SK-N-SH (cell line): Measurements from ENCODE around the gene SFMBT2. TPM values are rescaled to one million over a fixed set of nuclear protein-coding genes. Genes with fewer than 3 reads are reported as not detected.

Source experiments
- CTCF ChIA-PET: fragments of 300-600, 350-600 bp; formaldehyde crosslinking; extraction: SDS; loops from one replicate; lab custom pipeline; 2021; lab: Yijun Ruan, JAX
- POLR2A ChIA-PET: fragments of 350-600 bp; sonication (Branson Sonifier 250); formaldehyde crosslinking; extraction: SDS; loops from one replicate; lab custom pipeline; 2020; ENCODE audit warnings: antibody characterized with exemption, inconsistent platforms; lab: Yijun Ruan, JAX
- DNase-seq: peaks from one replicate; pipeline ENCODE4 v3.0.0; 2012
- H2AFZ ChIP-seq: fragments of 200-600 bp; sonication (generic); 2 replicates; pipeline ENCODE4 v1.8.1; 2016; ENCODE audit warnings: antibody characterized with exemption, mild to moderate bottlenecking, low read depth
- H3F3A ChIP-seq: fragments of 200-600 bp; sonication (generic); replicated peaks from 2 replicates; pipeline ENCODE3; 2016; ENCODE audit warnings: antibody characterized with exemption, mild to moderate bottlenecking; ENCODE audit not compliant: insufficient read depth
- H3K27ac ChIP-seq, 2 experiments: fragments of 200-500 bp in 1 of 2; fragments of 200-600 bp in 1 of 2; sonication (Bioruptor generic) in 1 of 2; sonication (generic), shearing (Covaris generic) in 1 of 2; 2 replicates each; pipeline versions ENCODE4 v1.5.1 to v1.6.1; 2014 to 2016; ENCODE audit warnings: low read depth in 2 of 2, inconsistent platforms in 1 of 2, low read length in 1 of 2, mild to moderate bottlenecking in 1 of 2, mixed read lengths in 1 of 2
- H3K27me3 ChIP-seq: fragments of 200-600 bp; sonication (generic), shearing (Covaris generic); 2 replicates; pipeline ENCODE4 v1.6.1; 2016; ENCODE audit warnings: mixed run types; ENCODE audit not compliant: insufficient read depth
- H3K36me3 ChIP-seq, 2 experiments: fragments of 200-500 bp in 1 of 2; fragments of 200-600 bp in 1 of 2; sonication (Bioruptor generic) in 1 of 2; sonication (generic) in 1 of 2; replicated peaks in 1 of 2; 2 replicates each; pipeline versions ENCODE3 to v1.5.1; 2014 to 2016; ENCODE audit warnings: low read length in 1 of 2, mild to moderate bottlenecking in 1 of 2; ENCODE audit not compliant: insufficient read depth in 2 of 2, control insufficient read depth in 1 of 2
- H3K4me1 ChIP-seq, 2 experiments: fragments of 200-500 bp in 1 of 2; fragments of 200-600 bp in 1 of 2; sonication (Bioruptor generic) in 1 of 2; sonication (generic), shearing (Covaris generic) in 1 of 2; 2 replicates each; pipeline versions ENCODE4 v1.5.1 to v1.6.1; 2014 to 2016; ENCODE audit warnings: low read depth in 1 of 2, low read length in 1 of 2, mixed run types in 1 of 2; ENCODE audit not compliant: insufficient read depth in 2 of 2, control insufficient read depth in 1 of 2
- H3K4me2 ChIP-seq: fragments of 200-600 bp; sonication (generic), shearing (Covaris generic); 2 replicates; pipeline ENCODE4 v1.6.1; 2017; ENCODE audit warnings: mixed run types
- H3K4me3 ChIP-seq, 2 experiments: fragments of 200-500 bp in 1 of 2; fragments of 200-600 bp in 1 of 2; sonication (Bioruptor generic) in 1 of 2; sonication (generic), shearing (Covaris generic) in 1 of 2; 2 replicates each; pipeline versions ENCODE4 v1.5.1 to v1.8.1; 2014 to 2016; ENCODE audit warnings: low read depth in 2 of 2, inconsistent platforms in 1 of 2, low read length in 1 of 2, mild to moderate bottlenecking in 1 of 2, mixed read lengths in 1 of 2, moderate library complexity in 1 of 2
- H3K79me2 ChIP-seq: fragments of 200-600 bp; sonication (generic); 2 replicates; pipeline ENCODE4 v1.8.1; 2017; ENCODE audit warnings: mild to moderate bottlenecking; ENCODE audit not compliant: insufficient read depth
- H3K9ac ChIP-seq: fragments of 200-600 bp; sonication (generic); 2 replicates; pipeline ENCODE4 v1.6.1; 2017; ENCODE audit warnings: mixed run types
- H3K9me2 ChIP-seq: fragments of 200-600 bp; sonication (generic); 2 replicates; pipeline ENCODE4 v1.6.1; 2017; ENCODE audit warnings: mixed run types
- H3K9me3 ChIP-seq: fragments of 200-600 bp; sonication (generic); 2 replicates; pipeline ENCODE4 v1.6.1; 2017; ENCODE audit warnings: mixed run types, mild to moderate bottlenecking, moderate library complexity
- H4K20me1 ChIP-seq: fragments of 200-600 bp; sonication (generic); 2 replicates; pipeline ENCODE4 v1.6.1; 2017; ENCODE audit warnings: mild to moderate bottlenecking, mixed run types; ENCODE audit not compliant: insufficient read depth
- CHD2 ChIP-seq: fragments of 150-350 bp; IDR thresholded peaks from 2 replicates; pipeline ENCODE4 v1.6.1; 2018; ENCODE audit warnings: low read length; ENCODE audit not compliant: partially characterized antibody
- EP300 ChIP-seq, 2 experiments: IDR thresholded peaks; 2 replicates each; pipeline versions ENCODE4 v1.4.0 to v1.6.1; 2012; ENCODE audit warnings: borderline replicate concordance in 1 of 2, low read depth in 1 of 2, low read length in 1 of 2
- FOXM1 ChIP-seq: IDR thresholded peaks from 2 replicates; pipeline ENCODE4 v1.4.0; 2012; ENCODE audit warnings: low read depth, mild to moderate bottlenecking
- GABPA ChIP-seq: IDR thresholded peaks from 2 replicates; pipeline ENCODE4 v1.4.0; 2012; ENCODE audit warnings: low read depth, mild to moderate bottlenecking
- JUND ChIP-seq: IDR thresholded peaks from 2 replicates; pipeline ENCODE4 v1.4.0; 2012
- MXI1 ChIP-seq: IDR thresholded peaks from 2 replicates; pipeline ENCODE4 v1.6.1; 2012; ENCODE audit warnings: mild to moderate bottlenecking, low read depth, low read length, improper control_type of control experiment
- NFIC ChIP-seq: IDR thresholded peaks from 2 replicates; pipeline ENCODE4 v1.4.0; 2012; ENCODE audit warnings: borderline replicate concordance
- POLR2AphosphoS5 ChIP-seq: IDR thresholded peaks from 2 replicates; pipeline ENCODE4 v1.6.1; 2012; ENCODE audit warnings: low read depth, low read length
- RCOR1 ChIP-seq: fragments of 150-350 bp; IDR thresholded peaks from 2 replicates; pipeline ENCODE4 v1.6.1; 2017; ENCODE audit warnings: antibody characterized with exemption, low read length
- RXRA ChIP-seq: IDR thresholded peaks from 2 replicates; pipeline ENCODE4 v1.4.0; 2012; ENCODE audit warnings: low read depth, mild to moderate bottlenecking, borderline replicate concordance
- SMC3 ChIP-seq: IDR thresholded peaks from 2 replicates; pipeline ENCODE4 v1.6.1; 2012; ENCODE audit warnings: low read depth, low read length, improper control_type of control experiment
- TAF1 ChIP-seq: IDR thresholded peaks from 2 replicates; pipeline ENCODE4 v1.6.1; 2012; ENCODE audit warnings: low read depth, mild to moderate bottlenecking, low read length, moderate library complexity, borderline replicate concordance
- TEAD4 ChIP-seq: IDR thresholded peaks from 2 replicates; pipeline ENCODE4 v1.4.0; 2012; ENCODE audit warnings: mild to moderate bottlenecking, borderline replicate concordance; ENCODE audit not compliant: insufficient read depth
- YY1 ChIP-seq: IDR thresholded peaks from 2 replicates; pipeline ENCODE4 v1.4.0; 2012; ENCODE audit warnings: low read depth, mild to moderate bottlenecking
- WGBS: methylation state at CpG from one replicate; pipeline ENCODE4 v1.1.6; 2017; ENCODE audit warnings: low lambda C conversion rate; 5-methylcytosine and 5-hydroxymethylcytosine counted together
- polyA plus RNA-seq, 3 experiments: library from polyadenylated mRNA; depleted of rRNA; stranded (reverse); fragments of >200 nt; gene quantifications; 2 replicates each; pipeline ENCODE4 v1.2.3, GENCODE V29; 2012
- TF ChIP-seq, protein P1 (sequence below): IDR thresholded peaks from 2 replicates; pipeline ENCODE4 v1.4.0; 2012; ENCODE audit warnings: low read depth
- TF ChIP-seq, protein P2 (sequence below): fragments of 200-600 bp; sonication (generic); IDR thresholded peaks from 2 replicates; pipeline ENCODE4 v1.6.1; 2017; ENCODE audit warnings: antibody characterized with exemption, mild to moderate bottlenecking, moderate library complexity
- TF ChIP-seq, protein P3 (sequence below): IDR thresholded peaks from 2 replicates; pipeline ENCODE4 v1.4.0; 2012; ENCODE audit warnings: low read depth, borderline replicate concordance
- TF ChIP-seq, protein P4 (sequence below): IDR thresholded peaks from 2 replicates; pipeline ENCODE4; 2012
- TF ChIP-seq, protein P5 (sequence below): IDR thresholded peaks from 2 replicates; pipeline ENCODE4 v1.6.1; 2012; ENCODE audit warnings: mild to moderate bottlenecking, low read depth, low read length, moderate library complexity
- TF ChIP-seq, protein P6 (sequence below): fragments of 150-350 bp; IDR thresholded peaks from 2 replicates; pipeline ENCODE4 v1.6.1; 2017; ENCODE audit warnings: antibody characterized with exemption, low read length, low read depth, borderline replicate concordance

SFMBT2 gene
- polyA plus RNA-seq, 1 of the 3 experiments (the other 2 are of a cell fraction): 0.20 TPM

DNA sequence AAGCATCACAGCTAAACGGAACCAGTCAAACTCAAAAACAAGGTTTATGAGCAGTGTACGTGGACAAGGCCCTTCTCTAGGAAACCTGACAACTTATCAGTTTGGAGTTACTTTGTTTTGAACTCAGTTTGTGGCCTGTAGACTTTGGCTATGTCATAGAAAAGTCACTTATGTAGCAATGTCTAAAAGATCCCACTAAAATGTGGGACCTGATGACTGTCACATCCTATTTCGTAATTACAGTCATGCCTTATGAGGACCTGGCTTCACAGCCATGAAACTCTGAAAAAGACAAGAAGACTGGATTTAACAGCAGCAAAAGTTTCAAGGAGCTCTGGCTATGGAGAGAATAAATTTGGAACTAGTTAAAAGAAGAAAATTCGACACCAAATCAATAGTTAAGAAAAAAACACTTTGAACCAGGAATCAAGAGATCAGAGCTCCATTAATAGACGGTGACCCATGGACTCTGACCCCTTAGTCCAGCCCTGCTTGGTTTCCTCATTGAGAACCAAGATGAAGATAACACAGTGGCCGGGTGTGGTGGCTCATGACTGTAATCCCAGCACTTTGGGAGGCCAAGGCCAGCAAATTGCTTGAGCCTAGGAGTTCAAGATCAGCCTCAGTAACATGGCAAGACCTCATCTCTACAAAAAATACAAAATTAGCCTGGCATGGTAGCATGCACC lies 204.3 kb downstream of the SFMBT2 start:
- WGBS: 31% methylated on average over 6 of the region's 6 CpGs
- no peak overlapping the region for H3K4me3 ChIP-seq
- no peaks in the 10 kb centered on the region for H4K20me1 ChIP-seq
- H3K79me2 ChIP-seq: no peaks in the 10 kb centered on the region
- no peaks in the 10 kb centered on the region for H3K4me1 ChIP-seq
- no peaks in the 10 kb centered on the region for H3K9me2 ChIP-seq
- H3K9me3 ChIP-seq: no peaks in the 10 kb centered on the region
- POLR2A ChIA-PET: no interaction called here
- no peak overlapping the region for H3K27ac ChIP-seq
- H2AFZ ChIP-seq: no peak overlapping the region
- H3K27me3 ChIP-seq: no peaks in the 10 kb centered on the region
- no peaks in the 10 kb centered on the region for H3K36me3 ChIP-seq
- H3K9ac ChIP-seq: no peak overlapping the region
- TF ChIP-seq, protein P1, sequence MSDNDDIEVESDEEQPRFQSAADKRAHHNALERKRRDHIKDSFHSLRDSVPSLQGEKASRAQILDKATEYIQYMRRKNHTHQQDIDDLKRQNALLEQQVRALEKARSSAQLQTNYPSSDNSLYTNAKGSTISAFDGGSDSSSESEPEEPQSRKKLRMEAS: no peak
- TF ChIP-seq POLR2AphosphoS5: no peak
- no peak for TF ChIP-seq JUND
- no peak for TF ChIP-seq MXI1
- TF ChIP-seq RCOR1: no peak
- no peak for TF ChIP-seq TAF1
- TF ChIP-seq FOXM1: no peak
- no peak for TF ChIP-seq TEAD4
- TF ChIP-seq, protein P2, sequence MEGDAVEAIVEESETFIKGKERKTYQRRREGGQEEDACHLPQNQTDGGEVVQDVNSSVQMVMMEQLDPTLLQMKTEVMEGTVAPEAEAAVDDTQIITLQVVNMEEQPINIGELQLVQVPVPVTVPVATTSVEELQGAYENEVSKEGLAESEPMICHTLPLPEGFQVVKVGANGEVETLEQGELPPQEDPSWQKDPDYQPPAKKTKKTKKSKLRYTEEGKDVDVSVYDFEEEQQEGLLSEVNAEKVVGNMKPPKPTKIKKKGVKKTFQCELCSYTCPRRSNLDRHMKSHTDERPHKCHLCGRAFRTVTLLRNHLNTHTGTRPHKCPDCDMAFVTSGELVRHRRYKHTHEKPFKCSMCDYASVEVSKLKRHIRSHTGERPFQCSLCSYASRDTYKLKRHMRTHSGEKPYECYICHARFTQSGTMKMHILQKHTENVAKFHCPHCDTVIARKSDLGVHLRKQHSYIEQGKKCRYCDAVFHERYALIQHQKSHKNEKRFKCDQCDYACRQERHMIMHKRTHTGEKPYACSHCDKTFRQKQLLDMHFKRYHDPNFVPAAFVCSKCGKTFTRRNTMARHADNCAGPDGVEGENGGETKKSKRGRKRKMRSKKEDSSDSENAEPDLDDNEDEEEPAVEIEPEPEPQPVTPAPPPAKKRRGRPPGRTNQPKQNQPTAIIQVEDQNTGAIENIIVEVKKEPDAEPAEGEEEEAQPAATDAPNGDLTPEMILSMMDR: no peak
- TF ChIP-seq CHD2: no peak
- TF ChIP-seq, protein P3, sequence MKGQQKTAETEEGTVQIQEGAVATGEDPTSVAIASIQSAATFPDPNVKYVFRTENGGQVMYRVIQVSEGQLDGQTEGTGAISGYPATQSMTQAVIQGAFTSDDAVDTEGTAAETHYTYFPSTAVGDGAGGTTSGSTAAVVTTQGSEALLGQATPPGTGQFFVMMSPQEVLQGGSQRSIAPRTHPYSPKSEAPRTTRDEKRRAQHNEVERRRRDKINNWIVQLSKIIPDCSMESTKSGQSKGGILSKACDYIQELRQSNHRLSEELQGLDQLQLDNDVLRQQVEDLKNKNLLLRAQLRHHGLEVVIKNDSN: no peak
- TF ChIP-seq, all 33 proteins: peak for 0
- no peaks in the 10 kb centered on the region for H3F3A ChIP-seq
- no peak overlapping the region for H3K4me2 ChIP-seq
- CTCF ChIA-PET: interaction anchor here (0.6 to 1.4 kb wide), 3 partner anchors 10 to 164 kb away, joined by 3 read pairs; no protein-coding TSS in a partner anchor
- no peak for DNase-seq

DNA sequence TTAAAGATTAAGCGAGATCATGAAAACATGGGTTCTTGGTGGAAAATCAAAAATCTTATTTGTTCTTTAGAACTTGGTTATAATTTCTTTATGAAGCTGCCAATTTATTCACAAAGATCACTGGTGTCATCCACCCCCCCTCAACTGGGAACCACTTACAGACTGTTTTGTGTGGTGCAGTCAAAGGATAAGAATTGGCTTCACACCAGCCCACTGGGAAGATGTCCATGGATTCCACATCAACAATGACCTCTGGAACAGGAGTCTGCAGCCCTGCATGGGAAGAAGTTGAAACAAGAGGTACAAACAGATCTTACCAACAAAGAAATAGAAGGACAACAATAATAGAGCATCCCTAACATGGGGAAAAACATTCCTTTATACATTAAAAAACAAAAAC lies 205.2 kb downstream of the SFMBT2 start:
- H3K79me2 ChIP-seq: no peaks in the 10 kb centered on the region
- CTCF ChIA-PET: interaction anchor here (1.4 kb wide), 1 partner anchor 12 kb away, joined by 3 read pairs; no protein-coding TSS in a partner anchor
- no peaks in the 10 kb centered on the region for H3K4me1 ChIP-seq
- no peak for DNase-seq
- H4K20me1 ChIP-seq: no peaks in the 10 kb centered on the region
- no peaks in the 10 kb centered on the region for H3K9me3 ChIP-seq
- H3K27ac ChIP-seq: no peak overlapping the region
- no peaks in the 10 kb centered on the region for H3K36me3 ChIP-seq
- no peaks in the 10 kb centered on the region for H3K27me3 ChIP-seq
- H3F3A ChIP-seq: no peaks in the 10 kb centered on the region
- no peak overlapping the region for H2AFZ ChIP-seq
- H3K9me2 ChIP-seq: no peaks in the 10 kb centered on the region
- 71% methylated on average over 1 of the region's 1 CpG for WGBS
- no peak overlapping the region for H3K4me2 ChIP-seq
- no peak overlapping the region for H3K9ac ChIP-seq
- H3K4me3 ChIP-seq: no peak overlapping the region
- POLR2A ChIA-PET: no interaction called here
- TF ChIP-seq SMC3: no peak
- no peak for TF ChIP-seq NFIC
- TF ChIP-seq RXRA: no peak
- TF ChIP-seq GABPA: no peak
- TF ChIP-seq YY1: no peak
- TF ChIP-seq, protein P4, sequence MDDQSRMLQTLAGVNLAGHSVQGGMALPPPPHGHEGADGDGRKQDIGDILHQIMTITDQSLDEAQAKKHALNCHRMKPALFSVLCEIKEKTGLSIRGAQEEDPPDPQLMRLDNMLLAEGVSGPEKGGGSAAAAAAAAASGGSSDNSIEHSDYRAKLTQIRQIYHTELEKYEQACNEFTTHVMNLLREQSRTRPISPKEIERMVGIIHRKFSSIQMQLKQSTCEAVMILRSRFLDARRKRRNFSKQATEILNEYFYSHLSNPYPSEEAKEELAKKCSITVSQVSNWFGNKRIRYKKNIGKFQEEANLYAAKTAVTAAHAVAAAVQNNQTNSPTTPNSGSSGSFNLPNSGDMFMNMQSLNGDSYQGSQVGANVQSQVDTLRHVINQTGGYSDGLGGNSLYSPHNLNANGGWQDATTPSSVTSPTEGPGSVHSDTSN: no peak
- no peak for TF ChIP-seq EP300 (IDR thresholded peaks at IDR 0.05; ENCODE audit: borderline replicate concordance in 1 of 2, low read depth in 1 of 2, low read length in 1 of 2)
- TF ChIP-seq, protein P5, sequence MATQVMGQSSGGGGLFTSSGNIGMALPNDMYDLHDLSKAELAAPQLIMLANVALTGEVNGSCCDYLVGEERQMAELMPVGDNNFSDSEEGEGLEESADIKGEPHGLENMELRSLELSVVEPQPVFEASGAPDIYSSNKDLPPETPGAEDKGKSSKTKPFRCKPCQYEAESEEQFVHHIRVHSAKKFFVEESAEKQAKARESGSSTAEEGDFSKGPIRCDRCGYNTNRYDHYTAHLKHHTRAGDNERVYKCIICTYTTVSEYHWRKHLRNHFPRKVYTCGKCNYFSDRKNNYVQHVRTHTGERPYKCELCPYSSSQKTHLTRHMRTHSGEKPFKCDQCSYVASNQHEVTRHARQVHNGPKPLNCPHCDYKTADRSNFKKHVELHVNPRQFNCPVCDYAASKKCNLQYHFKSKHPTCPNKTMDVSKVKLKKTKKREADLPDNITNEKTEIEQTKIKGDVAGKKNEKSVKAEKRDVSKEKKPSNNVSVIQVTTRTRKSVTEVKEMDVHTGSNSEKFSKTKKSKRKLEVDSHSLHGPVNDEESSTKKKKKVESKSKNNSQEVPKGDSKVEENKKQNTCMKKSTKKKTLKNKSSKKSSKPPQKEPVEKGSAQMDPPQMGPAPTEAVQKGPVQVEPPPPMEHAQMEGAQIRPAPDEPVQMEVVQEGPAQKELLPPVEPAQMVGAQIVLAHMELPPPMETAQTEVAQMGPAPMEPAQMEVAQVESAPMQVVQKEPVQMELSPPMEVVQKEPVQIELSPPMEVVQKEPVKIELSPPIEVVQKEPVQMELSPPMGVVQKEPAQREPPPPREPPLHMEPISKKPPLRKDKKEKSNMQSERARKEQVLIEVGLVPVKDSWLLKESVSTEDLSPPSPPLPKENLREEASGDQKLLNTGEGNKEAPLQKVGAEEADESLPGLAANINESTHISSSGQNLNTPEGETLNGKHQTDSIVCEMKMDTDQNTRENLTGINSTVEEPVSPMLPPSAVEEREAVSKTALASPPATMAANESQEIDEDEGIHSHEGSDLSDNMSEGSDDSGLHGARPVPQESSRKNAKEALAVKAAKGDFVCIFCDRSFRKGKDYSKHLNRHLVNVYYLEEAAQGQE: no peak
- TF ChIP-seq, protein P6, sequence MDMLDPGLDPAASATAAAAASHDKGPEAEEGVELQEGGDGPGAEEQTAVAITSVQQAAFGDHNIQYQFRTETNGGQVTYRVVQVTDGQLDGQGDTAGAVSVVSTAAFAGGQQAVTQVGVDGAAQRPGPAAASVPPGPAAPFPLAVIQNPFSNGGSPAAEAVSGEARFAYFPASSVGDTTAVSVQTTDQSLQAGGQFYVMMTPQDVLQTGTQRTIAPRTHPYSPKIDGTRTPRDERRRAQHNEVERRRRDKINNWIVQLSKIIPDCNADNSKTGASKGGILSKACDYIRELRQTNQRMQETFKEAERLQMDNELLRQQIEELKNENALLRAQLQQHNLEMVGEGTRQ: no peak
